C4-2B (cell line): ENCODE measurements around the gene CDC20B.

Experiments
- H3K27ac ChIP-seq: fragments of 450-650 bp; 2 replicates; pipeline ENCODE4 v1.5.1; 2017
- ZFX ChIP-seq: fragments of 450-650 bp; IDR thresholded peaks from 2 replicates; pipeline ENCODE4 v1.6.1; 2017
- TF ChIP-seq, protein P1 (sequence below): fragments of 450-650 bp; conservative IDR thresholded peaks from 2 replicates; pipeline ENCODE4 v1.5.1; 2017; ENCODE audit warnings: mild to moderate bottlenecking

Gene CDC20B

GRCh38 chr5:55071413-55071812, 101.6 kb downstream of the CDC20B start:
- TF ChIP-seq ZFX = no peak
- TF ChIP-seq, protein P1, sequence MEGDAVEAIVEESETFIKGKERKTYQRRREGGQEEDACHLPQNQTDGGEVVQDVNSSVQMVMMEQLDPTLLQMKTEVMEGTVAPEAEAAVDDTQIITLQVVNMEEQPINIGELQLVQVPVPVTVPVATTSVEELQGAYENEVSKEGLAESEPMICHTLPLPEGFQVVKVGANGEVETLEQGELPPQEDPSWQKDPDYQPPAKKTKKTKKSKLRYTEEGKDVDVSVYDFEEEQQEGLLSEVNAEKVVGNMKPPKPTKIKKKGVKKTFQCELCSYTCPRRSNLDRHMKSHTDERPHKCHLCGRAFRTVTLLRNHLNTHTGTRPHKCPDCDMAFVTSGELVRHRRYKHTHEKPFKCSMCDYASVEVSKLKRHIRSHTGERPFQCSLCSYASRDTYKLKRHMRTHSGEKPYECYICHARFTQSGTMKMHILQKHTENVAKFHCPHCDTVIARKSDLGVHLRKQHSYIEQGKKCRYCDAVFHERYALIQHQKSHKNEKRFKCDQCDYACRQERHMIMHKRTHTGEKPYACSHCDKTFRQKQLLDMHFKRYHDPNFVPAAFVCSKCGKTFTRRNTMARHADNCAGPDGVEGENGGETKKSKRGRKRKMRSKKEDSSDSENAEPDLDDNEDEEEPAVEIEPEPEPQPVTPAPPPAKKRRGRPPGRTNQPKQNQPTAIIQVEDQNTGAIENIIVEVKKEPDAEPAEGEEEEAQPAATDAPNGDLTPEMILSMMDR = no peak
- H3K27ac ChIP-seq = no peak overlapping the region

DNA sequence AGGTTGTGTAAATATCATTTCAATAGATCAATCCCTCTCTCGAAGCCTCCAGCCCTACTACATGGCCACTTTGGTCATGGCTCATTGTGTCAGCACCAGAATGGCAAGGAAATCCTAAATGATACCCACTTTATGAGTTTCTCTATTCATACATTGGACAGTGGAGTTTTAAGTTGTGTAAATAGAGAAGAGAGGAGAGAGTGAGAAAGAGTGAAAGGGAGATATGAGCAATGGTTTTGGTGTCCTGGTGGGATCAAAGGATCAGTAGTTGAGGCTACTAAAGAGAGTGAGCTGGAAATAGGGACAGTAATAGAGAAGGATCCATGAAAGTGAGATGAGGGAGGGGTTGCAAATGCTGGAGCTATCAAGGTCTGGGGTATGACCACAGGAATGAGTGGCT, 102.0 kb downstream of the CDC20B start:
- no peak overlapping the region for H3K27ac ChIP-seq
- TF ChIP-seq, protein P1 = no peak
- no peak for TF ChIP-seq ZFX

DNA sequence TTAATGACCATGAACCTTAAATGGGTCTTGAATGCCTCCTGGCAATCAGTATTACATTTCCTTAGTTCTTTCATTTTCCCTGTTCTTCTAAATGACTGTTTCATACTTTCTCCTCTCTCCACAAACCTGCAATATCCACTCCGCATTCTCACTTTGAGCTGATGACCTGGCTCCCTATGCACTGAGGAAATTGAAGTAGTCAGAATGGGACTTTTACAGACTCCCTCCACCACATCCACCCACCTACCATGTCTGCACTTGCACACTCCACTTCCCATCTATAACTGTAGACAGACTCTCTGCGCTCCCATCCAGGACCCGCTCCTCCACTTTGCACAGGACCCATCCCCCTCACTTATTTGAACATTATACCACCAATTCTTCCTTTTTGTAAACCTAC, 106.7 kb downstream of the CDC20B start:
- TF ChIP-seq, protein P1 = no peak
- no peak for TF ChIP-seq ZFX

GRCh38 chr5:55064523-55064922, 108.5 kb downstream of the CDC20B start:
- TF ChIP-seq, protein P1 = no peak
- TF ChIP-seq ZFX = no peak
- no peak overlapping the region for H3K27ac ChIP-seq

More for the DNA sequence above, 106.7 kb downstream of the CDC20B start:
- H3K27ac ChIP-seq = no peak overlapping the region

DNA sequence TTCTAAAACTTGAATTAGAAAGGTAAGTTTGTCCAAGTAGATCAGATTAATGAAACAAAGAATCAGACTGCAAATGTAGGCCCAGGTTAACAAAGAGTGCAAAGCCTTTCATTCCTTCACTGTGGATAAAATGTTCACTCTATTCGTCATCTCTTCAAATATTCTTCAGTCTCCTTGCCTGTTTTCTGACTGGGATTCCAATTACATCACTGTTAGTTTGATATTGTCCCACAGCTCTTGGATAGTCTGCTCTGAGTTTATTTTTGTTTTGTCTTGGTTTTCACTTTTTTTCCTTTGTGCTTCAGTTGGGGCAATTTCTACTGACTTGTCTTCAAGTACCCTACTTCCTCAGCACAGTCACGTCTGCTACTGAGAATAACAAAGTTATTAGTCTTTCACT, 109.1 kb downstream of the CDC20B start:
- no peak for TF ChIP-seq ZFX
- TF ChIP-seq, protein P1 = no peak
- no peak overlapping the region for H3K27ac ChIP-seq

DNA sequence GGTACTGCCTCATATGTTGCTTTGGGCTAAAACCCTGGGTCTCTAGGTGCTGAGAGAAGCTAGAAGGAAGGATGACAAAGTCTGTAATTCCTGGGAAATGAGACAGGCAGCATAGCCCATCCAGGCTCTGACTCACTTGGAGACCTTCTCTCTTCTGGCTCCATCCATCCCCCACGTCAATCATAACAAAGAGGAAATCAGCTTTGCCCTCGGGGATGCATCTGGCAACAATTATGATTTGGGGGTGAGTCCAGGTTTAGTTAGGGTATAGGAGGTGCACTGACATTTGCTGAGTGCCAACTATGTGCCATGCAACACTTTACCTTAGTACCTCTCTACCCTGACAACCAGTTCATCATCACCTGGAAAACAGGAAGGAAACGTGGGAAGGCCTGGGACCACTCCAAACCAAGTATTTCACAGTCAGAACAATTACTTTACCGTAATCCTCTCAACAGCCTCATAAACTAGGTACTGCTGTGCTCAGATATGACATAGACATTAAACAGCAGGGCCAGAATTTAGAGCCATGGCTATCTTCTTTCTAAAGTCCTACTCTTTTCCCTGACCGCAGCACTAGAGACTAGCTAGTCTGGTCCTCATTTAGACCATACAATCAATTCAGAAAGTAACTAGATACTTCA, 109.6 kb downstream of the CDC20B start:
- TF ChIP-seq, protein P1 = no peak
- no peak for TF ChIP-seq ZFX
- no peak overlapping the region for H3K27ac ChIP-seq
